Colonic mucosa (tissue), 4 donors: Measurements from ENCODE around the gene FRMD5. TPM values are rescaled to one million over a fixed set of nuclear protein-coding genes. Genes with fewer than 3 reads are reported as not detected.
A peak's percentile ranks its signal among the peaks of the same experiment; 100 is the strongest.

Experiments used
- DNase-seq: peaks from one replicate; pipeline ENCODE4 v3.0.0-alpha.2; 2020
- H3K27ac ChIP-seq: fragments of 200-600 bp; one replicate; pipeline ENCODE4 v1.8.0; 2021
- H3K27me3 ChIP-seq: fragments of 200-600 bp; one replicate; pipeline ENCODE4 v1.8.0; 2021
- H3K36me3 ChIP-seq: fragments of 200-600 bp; one replicate; pipeline ENCODE4 v1.8.0; 2021
- H3K4me1 ChIP-seq: fragments of 200-600 bp; one replicate; pipeline ENCODE4 v1.8.0; 2021; ENCODE audit warnings: mild to moderate bottlenecking
- H3K4me3 ChIP-seq: fragments of 200-600 bp; one replicate; pipeline ENCODE4 v1.8.0; 2021
- H3K9ac ChIP-seq, 2 donors: one replicate each; pipeline ENCODE4 v1.7.0; 2013; ENCODE audit warnings: control low read depth in 2 of 2, low read depth in 2 of 2, low read length in 2 of 2
- H3K9me3 ChIP-seq: fragments of 200-600 bp; one replicate; pipeline ENCODE4 v1.8.0; 2021
- CTCF ChIP-seq: fragments of 200-600 bp; IDR thresholded peaks from one replicate; pipeline ENCODE4 v1.8.0; 2022; ENCODE audit warnings: antibody characterized with exemption, mild to moderate bottlenecking
- intact Hi-C: fragments of 100-400 bp; cut with DNase I; formaldehyde crosslinking; loops from one replicate; pipeline ENCODE4 v1.14.1; 2022
- total RNA-seq, 2 donors: library from RNA; stranded (reverse); fragmentation: NEBNext Ultra II Directional in 1 of 2; extraction: Animal tissue kit (Norgen Biotek cat#: 25700) in 1 of 2; gene quantifications; one replicate each; pipeline ENCODE4 v1.2.1, GENCODE V29; 2021
- donor health status: healthy.
- donor health status: DM: no; HTN: no; CAD: no.
- donor health status: DM: no; HTN: no; CAD: no.

FRMD5 gene
- total RNA-seq, 2 donors from 2014 or later = 2.9 to 3.4 TPM

- intact Hi-C loops = no loop called here
- H3K4me3 ChIP-seq = no peak overlapping the region
- no peaks in the 10 kb centered on the region for H3K4me1 ChIP-seq
- no peak for TF ChIP-seq CTCF
- DNase-seq = no peak
- no peaks in the 10 kb centered on the region for H3K36me3 ChIP-seq
- no peak overlapping the region for H3K27ac ChIP-seq
- H3K9ac ChIP-seq = no peak overlapping the region
- H3K9me3 ChIP-seq = no peaks in the 10 kb centered on the region
- no peaks in the 10 kb centered on the region for H3K27me3 ChIP-seq
These were observed 8.4 kb downstream of the FRMD5 start for GRCh38 chr15:44186705-44187104.

DNA sequence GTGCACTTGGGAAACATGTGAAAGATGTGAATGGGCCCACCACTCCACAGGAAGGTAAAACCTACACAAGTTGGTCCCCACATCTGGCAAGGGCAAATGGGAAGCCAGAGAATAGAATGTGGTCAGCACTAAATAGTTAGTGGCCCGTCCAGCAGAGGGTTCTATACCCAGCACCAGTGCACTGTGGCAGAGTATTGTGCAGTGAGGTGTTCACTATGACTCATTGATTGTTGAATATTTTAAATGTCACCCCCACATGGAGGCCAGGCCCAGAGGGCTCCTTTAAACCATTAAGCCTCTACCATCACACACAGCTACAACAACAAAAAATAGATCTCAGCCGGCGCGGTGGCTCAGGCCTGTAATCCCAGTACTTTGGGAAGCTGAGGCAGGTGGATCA lies 11.7 kb downstream of the FRMD5 start:
- no peak for TF ChIP-seq CTCF

DNA sequence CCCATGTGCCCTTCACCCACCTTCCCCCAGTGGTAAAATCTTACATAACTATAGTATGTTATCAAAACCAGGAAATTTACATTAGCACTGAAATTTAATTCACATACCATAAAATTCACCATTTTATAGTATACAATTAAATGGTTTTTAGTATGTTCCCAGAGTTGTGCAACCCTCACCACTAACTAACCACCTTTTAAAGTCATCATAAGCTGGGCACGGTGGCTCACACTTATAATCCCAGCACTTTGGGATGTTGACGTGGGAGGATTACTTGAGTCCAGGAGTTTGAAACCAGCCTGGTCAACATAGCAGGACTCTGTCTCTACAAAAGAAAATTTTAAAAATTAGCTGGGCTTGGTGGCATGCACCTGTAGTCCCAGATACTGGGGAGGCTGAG lies 13.7 kb downstream of the FRMD5 start:
- TF ChIP-seq CTCF = no peak
- peak; percentile 32 for DNase-seq
- Histone ChIP-seq H3K27me3 (no peaks in the 10 kb centered on the region), H3K9me3 (no peaks in the 10 kb centered on the region), H3K4me3 (no peak overlapping the region), H3K9ac (no peak overlapping the region), H3K4me1 (no peaks in the 10 kb centered on the region), H3K27ac (no peak overlapping the region), H3K36me3 (no peaks in the 10 kb centered on the region)
- intact Hi-C loops = no loop called here

More for the DNA sequence above, 11.7 kb downstream of the FRMD5 start:
- no peaks in the 10 kb centered on the region for H3K9me3 ChIP-seq
- H3K4me3 ChIP-seq = no peak overlapping the region
- H3K36me3 ChIP-seq = no peaks in the 10 kb centered on the region
- H3K9ac ChIP-seq = no peak overlapping the region
- intact Hi-C loops = no loop called here
- no peak for DNase-seq
- H3K27ac ChIP-seq = no peak overlapping the region
- H3K27me3 ChIP-seq = no peaks in the 10 kb centered on the region
- no peaks in the 10 kb centered on the region for H3K4me1 ChIP-seq

DNA sequence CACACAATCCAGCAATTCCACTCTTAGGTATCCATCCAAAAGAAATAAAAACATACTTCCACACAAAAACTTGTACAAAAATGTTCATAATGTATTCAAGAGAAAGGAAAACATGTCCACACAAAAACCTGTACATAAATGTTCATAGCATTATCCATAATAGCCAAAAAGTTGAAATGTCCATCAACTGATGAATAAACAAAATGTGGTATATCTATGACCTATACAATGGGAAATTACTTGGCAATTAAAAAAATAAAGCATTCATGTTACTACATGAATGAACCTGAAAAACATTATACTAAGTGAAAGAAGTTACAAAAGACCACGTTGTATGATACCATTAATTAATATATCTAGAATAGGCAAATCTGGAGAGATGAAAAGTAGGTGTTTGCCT lies 17.9 kb downstream of the FRMD5 start:
- H3K9me3 ChIP-seq = no peaks in the 10 kb centered on the region
- H3K4me3 ChIP-seq = no peak overlapping the region
- no peak for DNase-seq
- H3K27me3 ChIP-seq = no peaks in the 10 kb centered on the region
- no peak for TF ChIP-seq CTCF
- intact Hi-C loops = no loop called here
- no peaks in the 10 kb centered on the region for H3K4me1 ChIP-seq
- no peaks in the 10 kb centered on the region for H3K36me3 ChIP-seq
- H3K9ac ChIP-seq = no peak overlapping the region
- H3K27ac ChIP-seq = no peak overlapping the region

- Histone ChIP-seq H3K9me3 (no peaks in the 10 kb centered on the region), H3K27ac (no peak overlapping the region), H3K27me3 (no peaks in the 10 kb centered on the region), H3K9ac (no peak overlapping the region), H3K4me3 (no peak overlapping the region), H3K36me3 (no peaks in the 10 kb centered on the region), H3K4me1 (no peaks in the 10 kb centered on the region)
- DNase-seq = no peak
- TF ChIP-seq CTCF = no peak
- intact Hi-C loops = no loop called here
These were observed 21.3 kb downstream of the FRMD5 start for GRCh38 chr15:44173813-44174212.

GRCh38 chr15:44163370-44163769 lies 31.7 kb downstream of the FRMD5 start:
- H3K4me1 ChIP-seq = no peaks in the 10 kb centered on the region
- DNase-seq = no peak

More at GRCh38 chr15:44163370-44163769, 31.7 kb downstream of the FRMD5 start:
- no peak overlapping the region for H3K27ac ChIP-seq
- H3K4me3 ChIP-seq = no peak overlapping the region
- no peaks in the 10 kb centered on the region for H3K27me3 ChIP-seq
- no peaks in the 10 kb centered on the region for H3K9me3 ChIP-seq
- intact Hi-C loops = no loop called here
- no peaks in the 10 kb centered on the region for H3K36me3 ChIP-seq
- TF ChIP-seq CTCF = no peak
- H3K9ac ChIP-seq = no peak overlapping the region
